ENCODE data around the gene EPHA7.
A peak's percentile ranks its signal among the peaks of the same experiment; 100 is the strongest.

The EPHA7 gene

DNA sequence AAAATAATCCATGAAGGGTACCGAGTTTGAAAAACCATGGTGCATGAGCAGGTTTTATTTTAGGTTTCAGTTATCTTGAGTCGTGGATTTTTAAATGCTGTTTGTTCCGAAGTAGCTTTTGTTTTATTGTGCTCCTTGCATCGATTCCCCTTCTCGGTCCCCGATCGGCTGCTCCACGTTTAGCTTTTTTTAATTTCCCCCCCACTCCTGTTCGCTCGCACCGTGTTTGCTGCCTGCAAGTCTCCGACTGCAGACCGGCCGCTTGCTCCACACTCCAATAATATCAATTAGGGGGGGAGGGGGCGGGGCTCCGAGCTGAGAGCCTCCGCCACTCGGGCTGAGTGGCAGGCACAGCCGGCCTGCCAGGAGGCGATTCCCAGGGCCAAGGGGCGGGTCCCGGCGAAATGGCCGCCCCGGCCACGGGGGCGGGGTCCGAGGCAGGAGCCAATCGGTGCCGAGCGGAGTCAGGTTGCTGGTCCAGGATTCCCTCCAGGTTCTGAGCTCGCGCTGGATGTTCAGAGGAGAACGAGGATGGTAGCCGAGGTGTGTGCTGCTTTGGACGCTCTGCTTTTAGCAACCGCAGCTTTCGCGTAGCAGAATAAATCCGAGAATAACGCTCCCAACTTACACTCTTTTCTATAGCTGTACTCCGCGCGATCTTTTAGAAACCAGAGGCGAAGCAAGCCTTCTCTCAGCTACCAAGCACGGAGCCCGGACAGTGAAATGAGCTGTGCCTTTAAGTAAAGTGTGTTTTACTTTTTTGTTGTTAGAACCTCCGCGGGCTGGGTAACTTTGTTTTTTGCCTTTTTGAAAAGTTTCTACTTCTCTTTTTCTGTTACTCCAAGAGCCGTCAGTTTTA, at the start of gene EPHA7:
TSS of gene EPHA7 (minus strand) at position 256 of the 859 bp plus-strand sequence. CDS start at position 38, 218 bp downstream.
- DNase-seq, result peak; percentile 68

DNA sequence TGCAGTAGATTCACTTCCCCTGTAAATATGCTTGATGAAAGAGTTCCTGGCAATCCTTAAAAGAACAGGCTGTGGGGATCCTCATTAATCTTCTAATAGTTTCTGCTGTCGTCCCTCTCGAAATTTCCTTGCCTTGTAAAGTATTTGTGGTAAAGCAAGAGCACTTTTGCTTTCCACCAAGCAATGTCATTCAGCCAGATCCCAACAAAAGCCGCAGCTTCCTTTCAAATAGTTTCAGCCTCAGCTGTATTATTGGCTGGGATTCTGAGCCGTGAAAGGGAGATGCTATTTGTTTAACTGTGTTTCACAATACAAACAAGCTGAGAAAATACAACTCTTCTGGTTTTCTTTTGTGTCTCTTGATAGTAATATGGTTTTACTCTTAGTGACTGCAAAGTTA, 48.9 kb upstream of the EPHA7 start:
- DNase-seq, result no peak

DNA sequence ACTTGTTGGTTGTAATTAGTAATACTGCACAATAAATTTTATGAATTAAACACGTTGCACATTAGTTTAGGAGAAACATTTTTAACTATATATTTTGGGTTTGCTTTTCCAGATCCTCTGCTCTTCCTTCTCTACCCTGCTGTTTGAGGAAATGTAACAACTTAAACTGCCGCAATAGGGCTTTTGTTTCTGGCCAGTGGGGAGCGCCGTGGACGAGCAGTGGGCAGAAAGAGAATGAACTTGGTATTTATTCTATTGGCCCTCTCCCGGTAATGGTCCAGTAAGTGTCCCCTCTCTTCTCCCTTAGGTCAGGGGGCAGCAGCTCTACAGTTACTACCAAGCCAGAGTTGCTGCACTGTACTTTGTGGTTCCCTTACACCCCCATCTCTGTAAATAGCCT, 35.2 kb upstream of the EPHA7 start:
- DNase-seq, result no peak

DNA sequence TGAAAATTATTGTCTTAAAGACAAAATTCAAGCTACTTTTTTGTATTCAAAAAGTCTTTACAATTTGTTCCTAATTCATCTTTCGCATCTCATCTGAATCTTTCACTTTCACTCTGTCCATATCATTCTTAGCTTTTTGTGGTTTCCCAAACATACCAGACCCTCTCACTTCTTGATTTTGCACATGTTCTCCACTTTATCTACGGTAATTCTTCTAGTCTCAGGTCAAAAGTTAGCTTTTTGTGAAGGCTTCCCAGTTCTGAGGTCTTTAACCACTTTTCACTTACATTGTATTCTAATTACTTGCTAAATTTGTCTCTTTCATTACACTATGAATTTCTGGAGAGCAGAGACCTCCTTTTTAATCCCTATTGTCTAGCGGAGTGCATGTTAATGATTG, 34.6 kb upstream of the EPHA7 start:
- DNase-seq, result no peak

DNA sequence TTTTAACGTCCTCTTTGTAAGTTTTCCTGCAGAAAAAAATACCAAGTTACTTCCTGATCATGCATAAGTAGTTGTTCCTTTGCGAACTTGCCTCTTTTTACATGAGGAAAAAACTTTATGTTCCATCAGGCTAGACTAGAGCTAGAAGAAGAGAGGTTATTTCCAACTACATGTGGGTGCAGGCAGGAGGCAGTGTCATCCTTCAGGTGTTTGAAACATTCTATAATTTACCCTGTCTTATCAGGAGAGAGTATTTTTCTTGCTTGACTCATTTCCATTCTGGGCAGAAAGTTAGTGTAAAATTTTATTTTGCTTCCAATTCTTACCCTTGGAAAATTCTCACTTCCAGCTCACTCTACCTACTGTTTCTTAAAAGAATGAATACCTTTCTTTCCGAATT, 28.5 kb upstream of the EPHA7 start:
- DNase-seq, result no peak

DNA sequence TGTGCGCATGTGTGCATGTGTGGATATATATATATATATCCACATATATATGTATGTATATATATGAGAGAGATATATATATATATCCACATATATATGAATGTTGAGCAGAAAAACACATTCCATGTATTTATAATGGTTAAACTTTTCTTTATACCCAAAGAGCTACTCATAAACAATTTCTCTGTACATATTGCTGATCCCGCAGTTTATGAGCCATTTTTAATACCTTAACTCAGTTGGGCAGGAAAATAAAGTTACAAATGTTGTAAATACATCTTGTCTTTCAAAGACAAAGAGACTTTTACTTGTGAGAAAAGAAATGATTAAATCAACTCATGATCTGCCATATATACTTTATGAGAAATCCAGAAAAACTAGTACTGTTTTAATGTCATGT, 18.1 kb upstream of the EPHA7 start:
- DNase-seq, result no peak

DNA sequence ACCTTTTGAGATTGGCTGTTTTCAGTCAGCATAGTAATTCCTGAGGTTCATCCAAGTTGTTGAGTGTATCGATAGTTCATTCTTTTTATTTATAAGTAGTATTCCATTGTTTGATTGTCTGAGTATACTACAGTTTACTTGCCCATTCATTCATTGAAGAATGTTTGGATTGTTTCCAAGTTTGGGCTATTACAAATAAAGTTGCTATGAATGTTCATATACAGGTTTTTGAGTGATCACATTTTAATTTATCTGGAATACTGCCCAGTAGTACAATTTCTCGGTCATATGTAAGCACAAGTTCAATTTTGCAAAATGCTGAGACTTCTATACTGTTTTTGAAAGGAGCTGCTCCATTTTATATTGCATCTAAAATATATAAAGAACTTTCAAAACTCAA, 14.2 kb upstream of the EPHA7 start:
- no peak for DNase-seq

DNA sequence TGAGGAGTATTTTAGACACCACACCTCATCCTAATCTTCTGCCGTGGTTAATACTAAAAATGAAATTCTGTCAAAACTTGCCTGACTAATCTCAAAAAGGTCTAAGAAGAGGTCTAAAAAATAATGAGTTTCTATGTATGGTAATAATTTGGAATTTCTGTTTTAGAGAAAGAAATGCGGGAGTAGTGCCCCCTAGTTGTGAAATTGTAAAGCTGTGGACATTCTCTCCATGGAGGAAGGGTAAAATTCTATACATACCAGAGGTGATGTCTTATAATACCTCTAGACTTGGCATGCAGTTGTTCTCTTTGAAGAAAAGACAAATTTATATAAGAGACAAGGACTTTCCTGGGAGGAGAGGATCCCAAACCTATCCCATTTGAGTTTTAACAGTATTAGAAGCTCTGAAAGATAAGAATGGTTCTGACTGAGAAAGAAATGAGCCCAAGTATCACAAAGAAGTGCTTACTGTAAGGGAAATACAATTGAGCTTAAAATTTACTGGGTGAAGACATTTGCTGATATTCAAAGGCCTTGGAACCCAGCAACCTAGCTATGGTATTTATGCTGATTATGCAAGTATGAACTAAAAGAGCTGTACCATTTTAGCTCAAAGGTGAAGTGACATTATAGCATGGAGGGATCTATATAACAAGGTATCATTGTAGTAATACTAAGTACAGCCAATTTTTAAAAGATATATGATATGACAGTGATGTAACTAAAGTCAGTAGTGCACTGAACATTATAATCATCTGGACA, 5.1 kb upstream of the EPHA7 start:
- no peak for DNase-seq

DNA sequence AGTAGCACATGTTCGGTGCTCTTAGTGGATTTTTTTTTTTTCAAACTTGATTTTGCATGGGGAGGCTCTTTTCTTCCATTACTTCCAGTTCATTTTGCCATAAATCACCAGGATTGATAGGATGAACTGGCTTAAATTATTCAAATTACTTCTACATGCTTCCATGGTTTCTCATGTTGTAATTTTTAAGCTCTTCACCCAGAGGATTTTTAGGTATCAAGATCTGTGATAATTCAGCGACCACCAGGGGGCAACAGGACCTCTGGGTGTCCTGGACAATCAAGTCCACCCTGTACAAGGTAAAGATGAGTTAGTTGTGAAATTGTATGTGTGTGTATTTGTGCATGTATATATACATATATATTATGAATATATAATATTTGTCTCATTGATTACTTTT, 4.2 kb upstream of the EPHA7 start:
- DNase-seq, result peak; percentile 43

DNA sequence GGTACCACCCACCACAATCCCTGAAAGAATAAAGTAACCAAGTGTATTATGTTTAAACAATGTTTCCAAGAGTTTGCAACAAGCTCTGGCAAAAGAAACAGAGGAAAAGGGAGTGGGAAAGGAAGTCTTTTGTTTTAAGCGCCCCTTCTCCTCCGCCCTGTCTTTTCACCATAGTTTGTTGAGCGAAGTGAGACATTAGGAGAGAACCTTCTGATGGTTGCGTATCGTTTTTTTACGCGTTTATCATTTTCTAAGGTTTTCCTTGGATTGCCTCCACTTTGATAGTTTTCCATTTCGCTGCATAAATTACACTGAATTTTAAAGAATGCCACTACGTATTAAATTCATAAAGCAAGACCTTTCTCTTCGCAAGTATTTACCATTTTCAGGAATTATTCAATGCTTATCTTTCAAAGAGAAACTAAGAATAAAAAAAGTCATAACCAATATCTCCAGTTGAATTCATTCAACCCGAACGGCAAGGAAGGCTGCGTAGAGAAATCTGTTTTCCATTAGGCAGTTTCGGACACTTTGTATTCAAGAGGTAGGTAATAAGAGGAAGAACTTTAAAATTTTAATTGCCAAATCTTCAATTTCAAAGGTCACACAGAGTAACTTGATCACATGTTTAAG, 920 bp upstream of the EPHA7 start:
- DNase-seq, result no peak

DNA sequence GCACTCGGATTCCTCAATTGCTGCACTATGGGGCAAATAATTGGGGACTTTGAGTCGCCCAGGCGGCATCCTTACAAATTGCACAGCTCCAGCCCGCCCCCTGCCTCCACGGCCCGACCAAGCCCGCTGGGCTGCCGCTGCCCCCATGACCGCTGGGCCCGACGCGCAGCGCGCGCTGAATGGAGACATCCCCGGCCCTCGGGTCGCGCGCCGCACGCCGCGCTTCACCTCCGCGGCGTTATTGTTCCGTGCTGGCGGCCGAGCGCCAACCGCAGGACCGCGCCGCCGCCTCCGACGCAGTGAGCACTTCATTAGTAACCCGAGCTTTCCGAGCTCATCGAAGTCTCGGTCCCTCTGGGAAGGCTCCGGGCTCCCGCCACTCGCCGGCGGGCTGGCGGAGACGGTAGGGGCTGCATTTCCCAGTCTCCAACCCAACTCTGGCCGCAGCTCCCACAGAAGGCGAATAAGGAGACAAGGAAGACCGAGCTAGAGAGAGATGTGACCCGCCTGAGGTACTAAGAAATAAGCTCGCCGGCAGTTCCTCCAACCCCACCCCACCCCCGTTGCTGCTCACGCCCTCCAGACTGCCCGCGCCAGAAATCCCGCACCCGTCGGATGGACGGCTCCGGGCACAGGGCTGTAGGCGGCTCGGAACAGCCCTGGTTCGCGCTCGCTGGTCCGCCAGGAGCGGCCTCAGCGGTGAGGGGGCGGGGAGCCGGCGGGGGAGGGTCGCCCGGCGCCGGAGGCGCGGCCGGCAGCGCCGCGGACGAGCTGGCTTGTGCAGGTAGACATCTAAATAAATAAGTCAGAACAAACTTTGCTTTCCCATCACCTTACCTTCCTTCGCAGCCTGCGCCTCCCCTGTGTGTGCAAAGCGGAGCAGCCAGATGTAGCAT, 703 bp downstream of the EPHA7 start:
- DNase-seq, result no peak

DNA sequence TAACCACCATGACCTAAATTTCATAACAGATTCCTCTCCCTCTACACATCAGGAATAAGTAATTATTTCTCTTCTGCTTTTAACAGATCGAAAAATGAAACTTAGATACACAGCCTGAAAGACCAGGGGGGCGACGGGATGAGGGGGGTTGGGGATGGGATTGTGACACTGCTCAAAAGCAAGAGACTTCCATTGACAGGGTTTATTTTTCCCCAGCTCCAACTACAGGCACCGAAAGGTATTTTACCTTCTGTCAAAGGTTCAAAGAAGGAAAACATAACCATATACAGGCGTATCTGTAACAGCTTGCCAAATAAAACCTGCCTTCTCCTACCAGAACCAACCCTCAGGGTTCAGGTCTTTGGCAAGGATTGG, 1.3 kb downstream of the EPHA7 start:
- no peak for DNase-seq

DNA sequence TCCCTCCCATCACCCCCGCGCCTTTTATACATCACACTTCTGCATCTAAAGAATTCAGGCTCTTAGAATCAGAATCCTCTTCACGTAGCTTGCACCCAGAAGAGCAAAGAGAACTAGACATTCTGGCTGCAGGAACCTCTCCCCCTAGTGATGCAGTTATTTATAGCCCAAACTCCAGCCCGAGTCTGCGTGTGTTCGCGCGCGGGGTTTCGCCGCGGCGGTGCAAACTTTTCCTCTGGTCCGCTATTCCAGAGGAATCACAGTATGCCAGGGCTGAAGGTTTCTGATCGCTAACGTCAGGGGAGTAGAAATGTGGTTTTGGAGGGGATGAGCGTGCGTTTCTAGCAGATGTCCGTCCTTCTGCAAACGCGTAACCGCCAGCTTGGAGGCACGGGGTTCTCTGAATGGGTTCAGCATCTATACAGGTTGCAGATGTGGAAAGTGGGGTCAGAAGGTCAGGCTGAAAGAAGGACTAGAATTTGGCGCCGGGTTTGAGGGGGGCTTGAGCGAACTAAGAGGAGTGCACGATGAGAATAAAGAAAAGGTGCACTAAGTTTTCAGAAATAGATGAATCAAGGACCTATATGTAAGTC, 1.8 kb downstream of the EPHA7 start:
- DNase-seq, result no peak

DNA sequence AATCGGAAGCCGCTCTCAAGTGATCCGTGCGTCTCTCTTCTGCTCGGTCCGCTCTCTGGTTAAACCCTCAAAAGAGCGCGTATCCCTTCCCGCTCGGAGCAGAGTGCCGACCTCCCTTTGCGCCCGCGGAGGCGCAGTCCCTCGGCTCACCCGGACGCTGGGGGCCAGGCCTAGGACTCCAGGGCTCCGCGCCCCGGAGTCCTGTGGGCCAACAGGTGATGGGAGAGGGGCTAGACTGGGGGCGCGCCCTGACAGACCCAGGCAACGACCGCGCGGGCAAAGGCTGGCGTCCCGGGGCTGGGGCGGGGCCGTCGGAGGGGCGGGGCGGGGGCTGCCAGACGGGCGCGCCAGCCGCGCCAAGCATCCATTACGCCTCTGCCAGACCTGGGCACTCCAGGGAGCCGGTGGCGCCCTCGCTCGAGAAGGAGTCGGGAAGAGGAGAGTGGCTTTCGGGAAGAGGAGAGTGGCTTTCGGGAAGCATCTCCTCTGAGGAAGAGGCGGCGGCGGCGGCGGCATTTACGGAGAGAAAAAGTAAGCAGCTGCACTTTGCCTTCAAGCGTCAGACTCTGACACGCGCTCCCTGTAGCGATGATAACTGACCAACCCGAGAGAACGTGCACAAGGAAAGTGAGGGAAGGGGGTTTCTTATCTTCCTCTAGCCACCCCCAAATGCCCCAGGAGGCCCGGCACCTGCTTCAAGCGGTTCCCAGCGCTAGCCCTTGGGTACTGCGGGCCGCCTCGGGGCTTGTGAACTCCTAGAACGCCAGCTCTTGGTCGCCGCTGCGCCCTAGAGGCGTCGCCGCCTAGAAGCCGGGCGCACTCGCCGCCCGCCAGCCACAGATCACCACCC, 2.6 kb downstream of the EPHA7 start:
- peak; percentile 6 for DNase-seq

DNA sequence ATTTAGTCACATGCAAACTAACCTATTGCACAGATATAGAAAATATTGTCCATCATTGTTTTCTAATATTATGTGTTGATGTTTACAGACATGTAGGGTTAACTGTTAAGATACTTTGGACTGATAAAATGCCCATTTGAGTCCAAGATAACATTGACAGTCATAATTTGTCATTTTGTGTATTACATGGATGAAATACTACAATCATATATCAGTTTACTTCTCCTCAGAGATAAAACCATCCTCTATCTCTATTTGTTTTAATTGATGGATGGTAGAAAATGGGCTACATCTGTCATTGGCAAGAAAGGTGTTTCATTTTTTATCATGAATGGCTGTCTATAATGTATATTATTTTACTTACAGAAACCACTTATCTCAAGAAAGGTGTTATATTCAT, 6.2 kb downstream of the EPHA7 start:
- DNase-seq, result no peak

DNA sequence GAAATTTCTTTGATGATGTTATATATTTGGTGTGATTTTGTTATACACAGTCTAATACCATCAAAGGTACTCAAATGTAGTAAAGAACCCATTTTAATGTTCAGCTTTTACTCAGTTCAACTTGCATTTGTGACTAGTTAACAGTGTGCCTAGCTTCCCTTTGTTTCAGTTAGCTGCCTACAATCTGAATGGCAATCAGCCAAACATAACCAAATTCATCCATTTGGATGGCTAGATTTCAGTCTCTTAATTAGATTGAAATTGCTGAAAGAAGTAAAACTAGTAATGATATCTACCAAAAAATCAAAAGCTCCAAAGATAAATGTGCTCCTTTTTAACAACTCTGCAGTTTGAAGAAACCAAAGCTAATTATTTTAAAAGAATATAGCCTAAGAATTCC, 6.9 kb downstream of the EPHA7 start:
- no peak for DNase-seq

DNA sequence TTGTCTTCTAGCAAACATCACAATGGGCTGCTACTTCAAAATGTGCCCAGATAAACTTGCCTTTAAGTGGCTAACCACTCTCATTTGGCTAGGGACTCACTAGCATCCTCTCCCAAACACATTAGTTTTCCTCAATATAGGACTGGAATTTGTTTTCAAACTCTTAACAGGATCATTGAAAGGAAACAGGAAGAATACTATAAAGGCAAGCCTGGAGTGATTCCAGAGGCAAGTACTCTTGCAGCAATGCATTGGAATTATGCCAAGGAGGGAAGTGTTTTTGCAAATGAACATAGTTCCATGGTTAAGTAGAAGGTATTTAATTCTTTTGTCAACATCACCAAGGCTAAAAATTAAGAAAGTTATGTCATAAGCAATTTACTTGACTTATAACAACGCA, 12.2 kb downstream of the EPHA7 start:
- DNase-seq, result no peak

DNA sequence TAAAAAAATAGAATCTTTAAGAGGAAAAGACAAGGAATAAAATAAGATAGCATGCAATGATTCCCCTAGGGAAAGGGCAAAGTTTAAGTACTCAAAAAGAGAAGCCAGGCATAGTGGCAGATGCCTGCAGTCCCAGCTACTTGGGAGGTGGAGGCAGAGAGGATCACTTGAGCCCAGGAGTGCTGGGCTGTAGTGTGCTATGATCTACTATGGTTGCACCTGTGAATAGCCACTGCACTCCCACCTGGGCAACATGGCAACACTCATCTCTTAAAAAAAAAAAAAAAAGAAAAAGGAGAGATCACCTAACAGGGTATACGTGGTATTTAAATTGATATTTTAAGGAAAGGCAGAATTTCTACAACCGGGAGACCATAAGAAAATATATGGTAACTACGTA, 16.0 kb downstream of the EPHA7 start:
- no peak for DNase-seq

DNA sequence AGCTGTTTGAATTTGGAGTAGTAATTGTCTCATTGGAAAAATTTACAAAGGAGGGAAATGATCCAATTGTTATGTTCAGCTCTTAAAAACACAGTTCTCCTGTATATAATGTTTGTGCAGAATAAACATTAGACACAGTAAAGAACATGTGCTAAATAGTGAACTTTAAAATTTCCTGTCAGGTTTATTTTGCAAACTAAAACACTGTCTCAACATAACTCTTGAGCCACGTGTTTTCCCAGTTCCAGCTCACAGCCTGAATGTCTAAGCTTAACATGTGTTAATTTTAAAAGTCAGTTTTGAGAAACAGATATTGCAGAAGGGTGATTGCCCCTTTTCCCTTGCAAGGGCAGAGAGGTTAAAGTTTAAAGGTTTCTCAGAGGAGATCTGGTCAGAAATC, 20.6 kb downstream of the EPHA7 start:
- no peak for DNase-seq

DNA sequence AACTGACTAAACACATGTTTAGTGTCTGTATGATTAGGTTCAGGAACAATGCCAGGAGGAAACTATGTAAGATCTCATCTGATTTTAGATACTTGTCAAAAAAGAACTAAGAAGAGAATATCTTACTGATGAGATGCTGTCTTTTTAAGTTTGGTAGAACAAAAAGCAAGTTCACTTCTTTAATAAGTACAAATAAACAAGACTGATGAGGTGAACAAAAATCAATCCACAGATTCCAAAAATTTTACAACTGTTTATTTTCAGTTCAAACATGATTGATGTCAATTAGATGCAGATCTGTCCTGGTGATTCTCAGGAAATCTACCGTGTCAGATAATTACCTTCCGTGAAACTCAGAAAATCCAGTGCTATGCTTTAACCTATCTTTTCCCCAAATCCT, 24.9 kb downstream of the EPHA7 start:
- DNase-seq, result no peak

DNA sequence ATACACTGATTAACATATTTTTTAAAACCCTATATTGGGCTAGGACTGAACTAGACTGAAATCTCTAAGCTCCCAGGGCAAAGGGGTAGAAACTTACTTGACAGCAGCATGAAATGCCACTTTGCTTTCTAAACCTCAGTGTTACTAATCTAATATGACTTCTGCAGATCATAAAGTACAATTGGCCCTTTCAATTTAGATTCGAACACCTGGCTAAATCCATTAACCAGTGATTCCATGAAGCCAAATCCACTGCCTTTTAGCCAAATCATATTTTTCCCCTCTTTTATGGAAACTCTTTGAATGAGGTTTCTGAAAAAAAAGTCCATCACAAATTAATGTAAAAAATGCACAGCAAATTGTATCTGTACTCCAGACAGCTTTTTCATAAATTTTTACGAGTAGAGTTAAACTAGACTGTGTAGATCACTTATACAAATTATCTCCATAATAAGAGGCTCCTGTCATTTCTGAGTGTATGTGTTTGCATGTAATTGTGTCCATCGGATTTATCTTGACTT, 25.7 kb downstream of the EPHA7 start:
- DNase-seq, result no peak
